Tibial nerve (tissue), 3 donors: ENCODE results near the gene ANKRD1.

ENCODE experiments used
- POLR2A ChIP-seq, 2 donors: fragments of 450-650 bp; IDR thresholded peaks; one replicate each; pipeline ENCODE4 v1.6.1; 2017; ENCODE audit warnings: antibody characterized with exemption in 2 of 2, mild to moderate bottlenecking in 2 of 2, moderate library complexity in 2 of 2
- TF ChIP-seq, protein P1 (sequence below), 5 experiments: fragments of 200-600 bp in 3 of 5; fragments of 450-650 bp in 2 of 5; sonication (generic) in 3 of 5; IDR thresholded peaks; one replicate each; pipeline ENCODE4 v1.5.1; 2016 to 2019; ENCODE audit warnings: antibody characterized with exemption in 5 of 5, mild to moderate bottlenecking in 3 of 5, moderate library complexity in 2 of 5

DNA sequence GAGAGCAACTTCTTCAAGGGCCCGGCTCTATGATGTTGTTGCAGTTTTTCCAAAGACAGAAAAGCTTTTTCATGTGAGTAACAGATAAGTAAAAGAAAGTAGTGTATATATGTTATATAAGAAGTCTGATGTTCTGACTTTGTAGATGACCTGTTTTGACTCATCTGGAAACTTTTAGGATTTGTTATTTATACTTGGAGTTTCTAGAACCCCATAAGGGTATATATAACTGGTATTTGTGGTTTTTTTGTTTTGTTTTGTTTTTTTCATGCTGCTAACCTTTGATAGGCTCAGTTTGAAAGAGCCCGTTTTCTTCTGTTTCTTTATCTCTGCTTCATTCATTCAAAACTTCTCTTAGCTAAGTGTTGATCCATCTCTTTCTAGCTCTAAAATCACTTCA lies 41.8 kb downstream of the ANKRD1 start:
- TF ChIP-seq, protein P1, sequence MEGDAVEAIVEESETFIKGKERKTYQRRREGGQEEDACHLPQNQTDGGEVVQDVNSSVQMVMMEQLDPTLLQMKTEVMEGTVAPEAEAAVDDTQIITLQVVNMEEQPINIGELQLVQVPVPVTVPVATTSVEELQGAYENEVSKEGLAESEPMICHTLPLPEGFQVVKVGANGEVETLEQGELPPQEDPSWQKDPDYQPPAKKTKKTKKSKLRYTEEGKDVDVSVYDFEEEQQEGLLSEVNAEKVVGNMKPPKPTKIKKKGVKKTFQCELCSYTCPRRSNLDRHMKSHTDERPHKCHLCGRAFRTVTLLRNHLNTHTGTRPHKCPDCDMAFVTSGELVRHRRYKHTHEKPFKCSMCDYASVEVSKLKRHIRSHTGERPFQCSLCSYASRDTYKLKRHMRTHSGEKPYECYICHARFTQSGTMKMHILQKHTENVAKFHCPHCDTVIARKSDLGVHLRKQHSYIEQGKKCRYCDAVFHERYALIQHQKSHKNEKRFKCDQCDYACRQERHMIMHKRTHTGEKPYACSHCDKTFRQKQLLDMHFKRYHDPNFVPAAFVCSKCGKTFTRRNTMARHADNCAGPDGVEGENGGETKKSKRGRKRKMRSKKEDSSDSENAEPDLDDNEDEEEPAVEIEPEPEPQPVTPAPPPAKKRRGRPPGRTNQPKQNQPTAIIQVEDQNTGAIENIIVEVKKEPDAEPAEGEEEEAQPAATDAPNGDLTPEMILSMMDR (IDR thresholded peaks at IDR 0.05): no peak
- no peak for TF ChIP-seq POLR2A (IDR thresholded peaks at IDR 0.05)
